Common myeloid progenitor, CD34-positive (primary cell): ENCODE data around the gene CRISPLD2.

Source experiments
- CTCF ChIA-PET: fragments of 350-600 bp; sonication (Branson Sonifier 250); formaldehyde crosslinking; loops from one replicate; lab custom pipeline; 2021; ENCODE audit warnings: antibody characterized with exemption; lab: Charles Lee
- POLR2A ChIA-PET: fragments of 350-600 bp; sonication (Branson Sonifier 250); formaldehyde crosslinking; loops from one replicate; lab custom pipeline; 2021; ENCODE audit warnings: antibody characterized with exemption; lab: Charles Lee
- DNase-seq, 3 donors: peaks; one replicate each; pipeline versions ENCODE4 v3.0.0 to v3.0.0-alpha.2; 2013
- H3K27ac ChIP-seq, 2 experiments: 1 replicate in 1 of 2; 2 replicates in 1 of 2; pipeline ENCODE4 v1.7.0; 2013; ENCODE audit warnings: inconsistent platforms in 2 of 2, low read length in 2 of 2, mild to moderate bottlenecking in 2 of 2, low read depth in 1 of 2, moderate library complexity in 1 of 2; ENCODE audit not compliant: severe bottlenecking in 2 of 2, insufficient read depth in 1 of 2, poor library complexity in 1 of 2
- H3K27me3 ChIP-seq, 5 experiments: replicated peaks in 2 of 5; 1 replicate in 3 of 5; 2 replicates in 2 of 5; pipeline versions ENCODE4 v1.6.1 to v1.7.0; 2013; ENCODE audit warnings: low read length in 4 of 5, mild to moderate bottlenecking in 2 of 5, moderate library complexity in 2 of 5, inconsistent platforms in 1 of 5; ENCODE audit not compliant: insufficient read depth in 5 of 5, control insufficient read depth in 4 of 5
- H3K36me3 ChIP-seq, 4 experiments: 1 replicate in 2 of 4; 2 replicates in 2 of 4; pipeline versions ENCODE4 v1.6.1 to v1.7.0; 2013; ENCODE audit warnings: low read length in 3 of 4, control low read depth in 1 of 4, mild to moderate bottlenecking in 1 of 4; ENCODE audit not compliant: control insufficient read depth in 4 of 4, insufficient read depth in 4 of 4
- H3K4me1 ChIP-seq, 4 experiments: 1 replicate in 3 of 4; 2 replicates in 1 of 4; pipeline versions ENCODE4 v1.6.1 to v1.7.1; 2013; ENCODE audit warnings: low read length in 3 of 4, mild to moderate bottlenecking in 3 of 4, control low read depth in 1 of 4, inconsistent platforms in 1 of 4, moderate library complexity in 1 of 4; ENCODE audit not compliant: control insufficient read depth in 4 of 4, insufficient read depth in 4 of 4; ENCODE audit errors: control extremely low read depth in 1 of 4
- H3K4me3 ChIP-seq, 7 experiments: 1 replicate in 4 of 7; 2 replicates in 3 of 7; pipeline versions ENCODE4 v1.5.1 to v1.7.0; 2013; ENCODE audit warnings: mild to moderate bottlenecking in 7 of 7, low read length in 6 of 7, moderate library complexity in 6 of 7, inconsistent platforms in 2 of 7, low read depth in 2 of 7, control low read depth in 1 of 7; ENCODE audit not compliant: insufficient read depth in 4 of 7, control insufficient read depth in 1 of 7; ENCODE audit errors: extremely low read depth in 1 of 7
- H3K9me3 ChIP-seq, 5 experiments: 1 replicate in 4 of 5; 2 replicates in 1 of 5; pipeline versions ENCODE4 v1.6.1 to v1.7.1; 2013; ENCODE audit warnings: low read length in 4 of 5, mild to moderate bottlenecking in 2 of 5, inconsistent platforms in 1 of 5, low read depth in 1 of 5, moderate library complexity in 1 of 5; ENCODE audit not compliant: control insufficient read depth in 4 of 5, insufficient read depth in 2 of 5; ENCODE audit errors: control extremely low read depth in 1 of 5
- WGBS: methylation state at CpG from one replicate; pipeline ENCODE4 v1.1.5; 2013; ENCODE audit not compliant: insufficient coverage; 5-methylcytosine and 5-hydroxymethylcytosine counted together

The CRISPLD2 gene

GRCh38 chr16:84800158-84800978 lies 19.4 kb upstream of the CRISPLD2 start:
- 75% methylated on average over 8 of the region's 8 CpGs for WGBS
- no peak for DNase-seq
- Histone ChIP-seq H3K4me3 (no peak overlapping the region), H3K4me1 (no peaks in the 10 kb centered on the region), H3K27ac (no peak overlapping the region), H3K9me3 (peaks cover 0 to 2% (median 0%) of the 10 kb centered on the region in 5 experiments), H3K36me3 (no peaks in the 10 kb centered on the region), H3K27me3 (no peaks in the 10 kb centered on the region)
- CTCF ChIA-PET: interaction anchor here (1.5 kb wide), 1 partner anchor 12 kb away, joined by 3 read pairs; no protein-coding TSS in a partner anchor
- POLR2A ChIA-PET: no interaction called here

- POLR2A ChIA-PET: no interaction called here
- 89% methylated on average over 8 of the region's 9 CpGs for WGBS
- CTCF ChIA-PET: no interaction called here
Measured at GRCh38 chr16:84803146-84803545, 16.6 kb upstream of the CRISPLD2 start.

GRCh38 chr16:84804326-84804725 lies 15.5 kb upstream of the CRISPLD2 start:
- Histone ChIP-seq H3K27ac (no peak overlapping the region), H3K36me3 (no peaks in the 10 kb centered on the region), H3K27me3 (no peaks in the 10 kb centered on the region), H3K4me3 (no peak overlapping the region), H3K4me1 (peaks cover 0 to 10% (median 5%) of the 10 kb centered on the region in 4 experiments), H3K9me3 (peaks cover 0 to 1% (median 0%) of the 10 kb centered on the region in 5 experiments)
- ChIA-PET POLR2A (no interaction called here), CTCF (interaction anchor here (0.9 to 1.3 kb wide), 2 partner anchors 10 to 120 kb away, joined by 3 to 4 read pairs; no protein-coding TSS in a partner anchor)
- DNase-seq: no peak
- WGBS: 98% methylated on average over 7 of the region's 10 CpGs

More at GRCh38 chr16:84803146-84803545, 16.6 kb upstream of the CRISPLD2 start:
- H3K9me3 ChIP-seq: peaks cover 0 to 2% (median 0%) of the 10 kb centered on the region in 5 experiments
- peaks cover 0 to 10% (median 5%) of the 10 kb centered on the region in 4 experiments for H3K4me1 ChIP-seq
- no peaks in the 10 kb centered on the region for H3K36me3 ChIP-seq
- H3K4me3 ChIP-seq: no peak overlapping the region
- H3K27me3 ChIP-seq: no peaks in the 10 kb centered on the region
- DNase-seq: no peak
- H3K27ac ChIP-seq: no peak overlapping the region

- Histone ChIP-seq H3K9me3 (peaks cover 0 to under 1% (median 0%) of the 10 kb centered on the region in 5 experiments), H3K27ac (no peak overlapping the region), H3K36me3 (no peaks in the 10 kb centered on the region), H3K27me3 (no peaks in the 10 kb centered on the region), H3K4me1 (peaks cover 3 to 19% (median 12%) of the 10 kb centered on the region in 4 experiments), H3K4me3 (no peak overlapping the region)
- ChIA-PET POLR2A (no interaction called here), CTCF (no interaction called here)
- DNase-seq: peak; percentile 25 to 89 (median 83)
- WGBS: 64% methylated on average over 25 of the region's 26 CpGs
Measured at GRCh38 chr16:84806256-84806889, 13.4 kb upstream of the CRISPLD2 start.

GRCh38 chr16:84806890-84807258 lies 12.9 kb upstream of the CRISPLD2 start:
- H3K27ac ChIP-seq: no peak overlapping the region
- 95% methylated on average over 10 of the region's 10 CpGs for WGBS
- H3K4me3 ChIP-seq: no peak overlapping the region
- H3K9me3 ChIP-seq: peaks cover 0 to 2% (median 0%) of the 10 kb centered on the region in 5 experiments
- CTCF ChIA-PET: no interaction called here
- no peak for DNase-seq
- POLR2A ChIA-PET: no interaction called here
- H3K27me3 ChIP-seq: no peaks in the 10 kb centered on the region
- H3K36me3 ChIP-seq: no peaks in the 10 kb centered on the region
- peaks cover 3 to 19% (median 14%) of the 10 kb centered on the region in 4 experiments for H3K4me1 ChIP-seq

- H3K9me3 ChIP-seq: peaks cover 0 to 2% (median 0%) of the 10 kb centered on the region in 5 experiments
- no peaks in the 10 kb centered on the region for H3K27me3 ChIP-seq
- no peak overlapping the region for H3K27ac ChIP-seq
- WGBS: 91% methylated on average over 4 of the region's 7 CpGs
- no peaks in the 10 kb centered on the region for H3K36me3 ChIP-seq
- ChIA-PET CTCF (no interaction called here), POLR2A (no interaction called here)
- no peak for DNase-seq
- H3K4me3 ChIP-seq: no peak overlapping the region
- peaks cover 3 to 19% (median 14%) of the 10 kb centered on the region in 4 experiments for H3K4me1 ChIP-seq
Measured at GRCh38 chr16:84807776-84808175, 12.0 kb upstream of the CRISPLD2 start.

GRCh38 chr16:84808826-84809225 lies 11.0 kb upstream of the CRISPLD2 start:
- peaks cover 3 to 19% (median 14%) of the 10 kb centered on the region in 4 experiments for H3K4me1 ChIP-seq
- no peaks in the 10 kb centered on the region for H3K36me3 ChIP-seq
- ChIA-PET CTCF (no interaction called here), POLR2A (interaction anchor here (0.6 kb wide), 1 partner anchor 10 kb away, joined by 3 read pairs; no protein-coding TSS in a partner anchor)
- no peak overlapping the region for H3K4me3 ChIP-seq
- peaks cover 0 to 2% (median 0%) of the 10 kb centered on the region in 5 experiments for H3K9me3 ChIP-seq
- peaks cover 0 to 9% (median 3%) of the 10 kb centered on the region in 5 experiments for H3K27me3 ChIP-seq
- WGBS: 92% methylated on average over 8 of the region's 8 CpGs
- H3K27ac ChIP-seq: no peak overlapping the region
- DNase-seq: no peak
